GM19438 (cell line): Measurements from ENCODE around the gene PPP3R1.
"Not testable (repeated sequence)": the region's sequence is repeated elsewhere in the genome, so short reads cannot be mapped to it uniquely, and the experiment has no call there.

Experiments used
- ATAC-seq: cut with Tn5 transposase; IDR thresholded peaks from one replicate; pipeline ENCODE4 v1.9.1; 2021; ENCODE audit warnings: low read depth; ENCODE audit not compliant: unreplicated experiment

Gene PPP3R1

GRCh38 chr2:68190991-68191731 lies 61.2 kb downstream of the PPP3R1 start:
- ATAC-seq: no peak

- ATAC-seq: no peak
Observed at GRCh38 chr2:68189991-68190784, 62.1 kb downstream of the PPP3R1 start.

GRCh38 chr2:68188831-68189230 lies 63.5 kb downstream of the PPP3R1 start:
- ATAC-seq: no peak

GRCh38 chr2:68187329-68187728 lies 65.0 kb downstream of the PPP3R1 start:
- no peak for ATAC-seq

- no peak for ATAC-seq
Observed at GRCh38 chr2:68185541-68186164, 66.7 kb downstream of the PPP3R1 start.

- no peak for ATAC-seq
Observed at GRCh38 chr2:68182902-68183301, 69.4 kb downstream of the PPP3R1 start.

GRCh38 chr2:68178954-68179627 lies 73.2 kb downstream of the PPP3R1 start:
- ATAC-seq: no peak

- no peak for ATAC-seq
Observed at GRCh38 chr2:68178432-68178831, 73.9 kb downstream of the PPP3R1 start.

- no peak for ATAC-seq
Observed at GRCh38 chr2:68177541-68177940, 74.8 kb downstream of the PPP3R1 start.

- ATAC-seq: no peak
Observed at GRCh38 chr2:68176657-68177056, 75.7 kb downstream of the PPP3R1 start.

- not testable (repeated sequence) for ATAC-seq
Observed at GRCh38 chr2:68175210-68175609, 77.1 kb downstream of the PPP3R1 start.

- no peak for ATAC-seq
Observed at GRCh38 chr2:68172990-68173700, 79.2 kb downstream of the PPP3R1 start.

GRCh38 chr2:68172521-68172920 lies 79.8 kb downstream of the PPP3R1 start:
- ATAC-seq: no peak

- no peak for ATAC-seq
Observed at GRCh38 chr2:68171684-68172083, 80.6 kb downstream of the PPP3R1 start.

- ATAC-seq: no peak
Observed at GRCh38 chr2:68171146-68171545, 81.2 kb downstream of the PPP3R1 start.

- no peak for ATAC-seq
Observed at GRCh38 chr2:68169308-68169707, 83.0 kb downstream of the PPP3R1 start.

GRCh38 chr2:68167186-68167585 lies 85.1 kb downstream of the PPP3R1 start:
- ATAC-seq: no peak

- no peak for ATAC-seq
Observed at GRCh38 chr2:68163641-68164040, 88.7 kb downstream of the PPP3R1 start.

GRCh38 chr2:68158134-68158447 lies 94.2 kb downstream of the PPP3R1 start:
- ATAC-seq: no peak

GRCh38 chr2:68157402-68158133 lies 94.8 kb downstream of the PPP3R1 start, which contains the start of gene PNO1:
Gene PNO1, plus strand, starts transcription at chr2:68157888. Its CDS starts 47 bp downstream, at chr2:68157935.
- ATAC-seq: peak; percentile 83
